ENCODE measurements around the gene PLRG1.

PLRG1 gene

DNA sequence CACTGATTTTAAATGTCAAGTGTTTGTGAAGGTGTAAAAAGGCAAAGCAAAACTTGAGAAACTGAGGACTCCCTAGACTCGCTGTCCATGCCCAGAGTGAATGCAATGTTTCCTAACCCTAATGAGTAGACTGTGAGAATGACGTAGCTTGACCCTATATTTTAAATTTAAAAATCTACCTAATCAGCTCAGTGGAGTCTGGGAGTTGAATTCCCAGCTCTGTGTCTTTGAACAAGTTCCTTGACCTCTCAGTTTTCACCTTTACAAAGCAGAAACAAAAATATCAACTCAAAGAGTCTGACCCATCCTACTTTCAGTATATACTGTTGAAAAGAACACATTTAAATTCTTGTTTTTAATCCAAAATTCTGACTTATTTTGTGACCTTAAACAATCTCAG lies 38.0 kb upstream of the PLRG1 start:
- no peaks in the 10 kb centered on the region for H3K36me3 ChIP-seq (ENCODE audit: control insufficient read depth, insufficient read depth, low read length)
- WGBS, 2 experiments (ENCODE audit: insufficient coverage in 2 of 2): 86 to 100% methylated on average over 1 to 2 of the region's 2 CpGs
- H3K4me1 ChIP-seq (ENCODE audit: control insufficient read depth, insufficient read depth, low read length, poor library complexity, severe bottlenecking): no peaks in the 10 kb centered on the region
- H3K27ac ChIP-seq (ENCODE audit: low read depth, low read length, severe bottlenecking): no peak overlapping the region
- no peaks in the 10 kb centered on the region for H3K9me3 ChIP-seq (ENCODE audit: control insufficient read depth, low read length)
- H3K4me3 ChIP-seq (ENCODE audit: extremely low read depth, insufficient read depth, low read length, poor library complexity, severe bottlenecking): no peak overlapping the region

- no peak overlapping the region for H3K4me3 ChIP-seq (ENCODE audit: extremely low read depth, insufficient read depth, low read length, poor library complexity, severe bottlenecking)
- 96 to 98% methylated on average over 7 to 9 of the region's 13 CpGs for WGBS, 2 experiments (ENCODE audit: insufficient coverage in 2 of 2)
- H3K4me1 ChIP-seq (ENCODE audit: control insufficient read depth, insufficient read depth, low read length, poor library complexity, severe bottlenecking): no peaks in the 10 kb centered on the region
- H3K36me3 ChIP-seq (ENCODE audit: control insufficient read depth, insufficient read depth, low read length): no peaks in the 10 kb centered on the region
- no peaks in the 10 kb centered on the region for H3K9me3 ChIP-seq (ENCODE audit: control insufficient read depth, low read length)
- H3K27ac ChIP-seq (ENCODE audit: low read depth, low read length, severe bottlenecking): no peak overlapping the region
Observed at GRCh38 chr4:154586296-154587033, 36.3 kb upstream of the PLRG1 start.

- 86 to 91% methylated on average over 8 of the region's 10 CpGs for WGBS, 2 experiments (ENCODE audit: insufficient coverage in 2 of 2)
- H3K4me1 ChIP-seq (ENCODE audit: control insufficient read depth, insufficient read depth, low read length, poor library complexity, severe bottlenecking): no peaks in the 10 kb centered on the region
- no peak overlapping the region for H3K27ac ChIP-seq (ENCODE audit: low read depth, low read length, severe bottlenecking)
- no peak overlapping the region for H3K4me3 ChIP-seq (ENCODE audit: extremely low read depth, insufficient read depth, low read length, poor library complexity, severe bottlenecking)
- H3K9me3 ChIP-seq (ENCODE audit: control insufficient read depth, low read length): no peaks in the 10 kb centered on the region
- no peaks in the 10 kb centered on the region for H3K36me3 ChIP-seq (ENCODE audit: control insufficient read depth, insufficient read depth, low read length)
Observed at GRCh38 chr4:154585369-154586018, 35.3 kb upstream of the PLRG1 start.

- WGBS, 2 experiments (ENCODE audit: insufficient coverage in 2 of 2): 85 to 100% methylated on average over 1 to 4 of the region's 5 CpGs
- no peaks in the 10 kb centered on the region for H3K4me1 ChIP-seq (ENCODE audit: control insufficient read depth, insufficient read depth, low read length, poor library complexity, severe bottlenecking)
- H3K27ac ChIP-seq (ENCODE audit: low read depth, low read length, severe bottlenecking): no peak overlapping the region
- H3K36me3 ChIP-seq (ENCODE audit: control insufficient read depth, insufficient read depth, low read length): no peaks in the 10 kb centered on the region
- no peak overlapping the region for H3K4me3 ChIP-seq (ENCODE audit: extremely low read depth, insufficient read depth, low read length, poor library complexity, severe bottlenecking)
- H3K9me3 ChIP-seq (ENCODE audit: control insufficient read depth, low read length): no peaks in the 10 kb centered on the region
Observed at GRCh38 chr4:154584259-154584658, 34.1 kb upstream of the PLRG1 start.

DNA sequence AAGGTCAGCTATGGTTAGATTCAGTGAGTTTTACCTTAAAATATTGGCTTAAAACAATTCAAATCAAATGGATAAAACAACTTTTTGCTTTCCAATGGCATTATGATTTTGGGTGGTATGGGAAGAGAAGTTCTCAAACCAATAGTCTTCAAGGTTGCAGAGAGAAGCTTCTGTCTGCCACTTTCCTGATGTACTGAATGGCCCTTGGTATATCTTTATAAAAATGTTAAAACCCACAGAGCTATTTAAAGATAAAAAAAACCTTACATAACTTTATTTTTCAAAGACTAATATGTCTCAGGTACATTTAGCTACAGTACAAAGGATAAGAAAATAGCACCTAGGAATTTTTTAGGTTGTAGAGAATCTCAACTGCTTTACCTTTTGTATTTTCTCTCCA lies 33.5 kb upstream of the PLRG1 start:
- Histone ChIP-seq H3K4me1 (ENCODE audit: control insufficient read depth, insufficient read depth, low read length, poor library complexity, severe bottlenecking) (no peaks in the 10 kb centered on the region), H3K27ac (ENCODE audit: low read depth, low read length, severe bottlenecking) (no peak overlapping the region), H3K36me3 (ENCODE audit: control insufficient read depth, insufficient read depth, low read length) (no peaks in the 10 kb centered on the region), H3K4me3 (ENCODE audit: extremely low read depth, insufficient read depth, low read length, poor library complexity, severe bottlenecking) (no peak overlapping the region), H3K9me3 (ENCODE audit: control insufficient read depth, low read length) (no peaks in the 10 kb centered on the region)

GRCh38 chr4:154583230-154583629 lies 33.0 kb upstream of the PLRG1 start:
- H3K4me3 ChIP-seq (ENCODE audit: extremely low read depth, insufficient read depth, low read length, poor library complexity, severe bottlenecking): no peak overlapping the region
- H3K27ac ChIP-seq (ENCODE audit: low read depth, low read length, severe bottlenecking): no peak overlapping the region
- H3K36me3 ChIP-seq (ENCODE audit: control insufficient read depth, insufficient read depth, low read length): no peaks in the 10 kb centered on the region
- WGBS, 2 experiments (ENCODE audit: insufficient coverage in 2 of 2): no CpG with 5 or more reads among the region's 3 CpGs
- H3K4me1 ChIP-seq (ENCODE audit: control insufficient read depth, insufficient read depth, low read length, poor library complexity, severe bottlenecking): no peaks in the 10 kb centered on the region
- no peaks in the 10 kb centered on the region for H3K9me3 ChIP-seq (ENCODE audit: control insufficient read depth, low read length)

- H3K4me1 ChIP-seq (ENCODE audit: control insufficient read depth, insufficient read depth, low read length, poor library complexity, severe bottlenecking): no peaks in the 10 kb centered on the region
- H3K9me3 ChIP-seq (ENCODE audit: control insufficient read depth, low read length): no peaks in the 10 kb centered on the region
- H3K36me3 ChIP-seq (ENCODE audit: control insufficient read depth, insufficient read depth, low read length): no peaks in the 10 kb centered on the region
- 40 to 100% methylated on average over 1 of the region's 2 CpGs for WGBS, 2 experiments (ENCODE audit: insufficient coverage in 2 of 2)
- H3K4me3 ChIP-seq (ENCODE audit: extremely low read depth, insufficient read depth, low read length, poor library complexity, severe bottlenecking): no peak overlapping the region
- H3K27ac ChIP-seq (ENCODE audit: low read depth, low read length, severe bottlenecking): no peak overlapping the region
Observed at GRCh38 chr4:154582723-154583122, 32.5 kb upstream of the PLRG1 start.

DNA sequence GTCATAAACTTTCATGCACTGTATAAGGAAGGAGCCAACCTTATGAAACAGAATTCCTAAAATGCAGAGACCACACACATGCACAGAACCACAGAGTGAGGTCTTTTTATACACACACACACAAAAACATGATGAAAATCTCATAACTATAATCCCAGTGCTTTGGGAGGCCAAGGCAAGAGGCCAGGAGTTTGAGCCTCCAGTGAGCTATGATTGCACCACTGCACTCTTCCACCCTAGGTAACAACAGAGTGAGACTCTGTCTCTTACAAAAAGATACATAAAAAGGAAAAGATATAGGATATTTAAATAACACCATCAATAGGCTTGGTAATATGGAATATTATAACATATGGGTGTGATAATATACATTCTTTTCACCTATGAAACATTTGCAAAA lies 29.7 kb upstream of the PLRG1 start:
- Histone ChIP-seq H3K4me3 (ENCODE audit: extremely low read depth, insufficient read depth, low read length, poor library complexity, severe bottlenecking) (no peak overlapping the region), H3K4me1 (ENCODE audit: control insufficient read depth, insufficient read depth, low read length, poor library complexity, severe bottlenecking) (no peaks in the 10 kb centered on the region), H3K9me3 (ENCODE audit: control insufficient read depth, low read length) (no peaks in the 10 kb centered on the region), H3K27ac (ENCODE audit: low read depth, low read length, severe bottlenecking) (no peak overlapping the region), H3K36me3 (ENCODE audit: control insufficient read depth, insufficient read depth, low read length) (no peaks in the 10 kb centered on the region)

GRCh38 chr4:154578919-154579318 lies 28.7 kb upstream of the PLRG1 start:
- H3K9me3 ChIP-seq (ENCODE audit: control insufficient read depth, low read length): no peaks in the 10 kb centered on the region
- no CpG with 5 or more reads among the region's 1 CpG for WGBS, 2 experiments (ENCODE audit: insufficient coverage in 2 of 2)
- H3K4me3 ChIP-seq (ENCODE audit: extremely low read depth, insufficient read depth, low read length, poor library complexity, severe bottlenecking): no peak overlapping the region
- H3K4me1 ChIP-seq (ENCODE audit: control insufficient read depth, insufficient read depth, low read length, poor library complexity, severe bottlenecking): no peaks in the 10 kb centered on the region
- no peaks in the 10 kb centered on the region for H3K36me3 ChIP-seq (ENCODE audit: control insufficient read depth, insufficient read depth, low read length)
- no peak overlapping the region for H3K27ac ChIP-seq (ENCODE audit: low read depth, low read length, severe bottlenecking)

GRCh38 chr4:154577324-154577723 lies 27.1 kb upstream of the PLRG1 start:
- WGBS, 2 experiments (ENCODE audit: insufficient coverage in 2 of 2): 79 to 82% methylated on average over 2 of the region's 2 CpGs
- no peaks in the 10 kb centered on the region for H3K36me3 ChIP-seq (ENCODE audit: control insufficient read depth, insufficient read depth, low read length)
- H3K27ac ChIP-seq (ENCODE audit: low read depth, low read length, severe bottlenecking): no peak overlapping the region
- H3K4me3 ChIP-seq (ENCODE audit: extremely low read depth, insufficient read depth, low read length, poor library complexity, severe bottlenecking): no peak overlapping the region
- no peaks in the 10 kb centered on the region for H3K9me3 ChIP-seq (ENCODE audit: control insufficient read depth, low read length)
- H3K4me1 ChIP-seq (ENCODE audit: control insufficient read depth, insufficient read depth, low read length, poor library complexity, severe bottlenecking): no peaks in the 10 kb centered on the region

DNA sequence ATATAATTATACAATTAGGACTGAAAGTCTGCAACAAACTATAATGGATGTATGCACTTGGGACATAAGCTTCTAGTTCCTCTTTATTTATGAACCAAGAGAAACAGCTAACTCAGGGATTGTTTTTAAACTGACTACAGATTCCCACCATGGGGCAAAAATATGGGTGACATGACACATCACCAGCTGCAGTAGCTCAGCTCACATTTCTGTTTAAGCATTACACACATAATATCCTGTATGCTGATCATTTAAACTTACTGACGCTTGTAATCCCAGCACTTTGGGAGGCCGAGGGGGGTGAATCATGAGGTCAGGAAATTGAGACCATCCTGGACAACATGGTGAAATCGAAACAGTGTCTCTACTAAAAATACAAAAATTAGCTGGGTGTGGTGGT lies 24.1 kb upstream of the PLRG1 start:
- no peak overlapping the region for H3K4me3 ChIP-seq (ENCODE audit: extremely low read depth, insufficient read depth, low read length, poor library complexity, severe bottlenecking)
- 67% methylated on average over 2 of the region's 3 CpGs; no CpG with 5 or more reads in 1 of the 2 experiments for WGBS, 2 experiments (ENCODE audit: insufficient coverage in 2 of 2)

More for the DNA sequence above, 24.1 kb upstream of the PLRG1 start:
- H3K9me3 ChIP-seq (ENCODE audit: control insufficient read depth, low read length): no peaks in the 10 kb centered on the region
- H3K36me3 ChIP-seq (ENCODE audit: control insufficient read depth, insufficient read depth, low read length): no peaks in the 10 kb centered on the region
- H3K4me1 ChIP-seq (ENCODE audit: control insufficient read depth, insufficient read depth, low read length, poor library complexity, severe bottlenecking): no peaks in the 10 kb centered on the region
- H3K27ac ChIP-seq (ENCODE audit: low read depth, low read length, severe bottlenecking): no peak overlapping the region

Data from mesodermal cell (in vitro differentiated cells).